Lung (tissue), 12 donors: ENCODE measurements around the gene PTPRD. TPM values are rescaled to one million over a fixed set of nuclear protein-coding genes. Genes with fewer than 3 reads are reported as not detected.

ENCODE experiments used
- ATAC-seq: fragments of 200-7000 bp; cut with Tn5 transposase; one replicate; pipeline ENCODE4 v1.9.1; 2020; ENCODE audit warnings: moderate number of reproducible peaks; ENCODE audit not compliant: insufficient read depth, low FRiP score
- DNase-seq, 3 donors: peaks; one replicate each; pipeline ENCODE4 v3.0.0-alpha.2; 2013 to 2017
- H3K27ac ChIP-seq, 2 donors: one replicate each; pipeline ENCODE4 v1.5.1; 2013; ENCODE audit warnings: mild to moderate bottlenecking in 2 of 2, moderate library complexity in 2 of 2, control low read depth in 1 of 2, inconsistent platforms in 1 of 2, low read depth in 1 of 2, low read length in 1 of 2
- H3K27me3 ChIP-seq, 3 donors: one replicate each; pipeline ENCODE4 v1.5.1; 2013; ENCODE audit warnings: low read length in 2 of 3; ENCODE audit not compliant: control insufficient read depth in 3 of 3, insufficient read depth in 3 of 3
- H3K36me3 ChIP-seq, 4 donors: one replicate each; pipeline ENCODE4 v1.5.1; 2013; ENCODE audit warnings: low read length in 4 of 4, mild to moderate bottlenecking in 1 of 4, moderate library complexity in 1 of 4; ENCODE audit not compliant: control insufficient read depth in 4 of 4, insufficient read depth in 4 of 4
- H3K4me1 ChIP-seq, 5 donors: one replicate each; pipeline ENCODE4 v1.5.1; 2013; ENCODE audit warnings: low read length in 5 of 5, mild to moderate bottlenecking in 2 of 5, moderate library complexity in 1 of 5; ENCODE audit not compliant: control insufficient read depth in 5 of 5, insufficient read depth in 5 of 5
- H3K4me3 ChIP-seq: one replicate; pipeline ENCODE4 v1.5.1; 2013; ENCODE audit warnings: mild to moderate bottlenecking, control low read depth, moderate library complexity
- H3K9ac ChIP-seq, 2 donors: one replicate each; pipeline ENCODE4 v1.5.1; 2013; ENCODE audit warnings: low read length in 2 of 2, control low read depth in 1 of 2; ENCODE audit not compliant: insufficient read depth in 1 of 2
- H3K9me3 ChIP-seq, 4 donors: one replicate each; pipeline ENCODE4 v1.5.1; 2013; ENCODE audit warnings: low read length in 3 of 4, mild to moderate bottlenecking in 1 of 4, moderate library complexity in 1 of 4; ENCODE audit not compliant: control insufficient read depth in 4 of 4, insufficient read depth in 3 of 4
- WGBS, 2 donors: extraction: QIAGEN DNeasy Blood & Tissue Kit; methylation state at CpG; one replicate each; pipeline ENCODE4 v1.1.7; 2013; 5-methylcytosine and 5-hydroxymethylcytosine counted together
- polyA plus RNA-seq, 2 donors: library from polyadenylated mRNA; stranded (reverse); fragments of 200-250 nt; gene quantifications; one replicate each; pipeline ENCODE4 v1.2.1, GENCODE V29; 2013
- total RNA-seq, 2 donors: library from RNA; depleted of rRNA in 1 of 2; stranded (reverse); fragments of >200 nt in 1 of 2; gene quantifications; one replicate each; pipeline ENCODE4 v1.2.1, GENCODE V29; 2014 to 2021
- TF ChIP-seq, protein P1 (sequence below): IDR thresholded peaks from 2 replicates; pipeline ENCODE4 v1.5.1; 2012; ENCODE audit warnings: mild to moderate bottlenecking; ENCODE audit errors: control extremely low read depth, extremely low read depth
- donor health status: control.
- donor health status: control.
- donor health status: Bipolar disorder and iron deficiency.
- donor health status: healthy.
- donor health status: DM: yes; HTN: yes; CAD: no.

Gene PTPRD
- total and polyA plus RNA-seq, 4 donors, result 1.9 to 145 (median 13.7) TPM

DNA sequence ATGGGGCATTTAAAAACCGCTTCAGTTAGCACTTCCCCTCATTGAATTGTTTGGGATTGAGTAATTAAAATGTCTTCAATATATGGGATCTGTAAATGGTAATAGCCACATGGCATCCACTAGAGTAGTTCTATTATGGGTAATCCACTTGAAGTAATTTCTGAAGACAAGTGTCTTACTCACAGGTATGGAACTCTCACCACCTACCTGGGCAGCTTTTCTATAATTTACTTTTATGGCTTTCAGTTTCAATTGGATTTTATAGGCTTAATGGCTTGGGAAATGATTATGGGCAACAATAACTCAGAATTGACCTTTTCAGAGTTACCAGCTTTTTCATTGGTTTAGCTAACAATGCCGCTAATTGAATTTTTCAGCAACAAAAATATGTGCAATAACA is 597.9 kb downstream of the PTPRD start:
- Histone ChIP-seq H3K36me3 (no peaks in the 10 kb centered on the region), H3K9ac (no peak overlapping the region), H3K27me3 (no peaks in the 10 kb centered on the region), H3K4me3 (no peak overlapping the region), H3K4me1 (no peaks in the 10 kb centered on the region), H3K27ac (no peak overlapping the region), H3K9me3 (no peaks in the 10 kb centered on the region)
- DNase-seq (no peak), ATAC-seq (no peak)
- TF ChIP-seq, protein P1, sequence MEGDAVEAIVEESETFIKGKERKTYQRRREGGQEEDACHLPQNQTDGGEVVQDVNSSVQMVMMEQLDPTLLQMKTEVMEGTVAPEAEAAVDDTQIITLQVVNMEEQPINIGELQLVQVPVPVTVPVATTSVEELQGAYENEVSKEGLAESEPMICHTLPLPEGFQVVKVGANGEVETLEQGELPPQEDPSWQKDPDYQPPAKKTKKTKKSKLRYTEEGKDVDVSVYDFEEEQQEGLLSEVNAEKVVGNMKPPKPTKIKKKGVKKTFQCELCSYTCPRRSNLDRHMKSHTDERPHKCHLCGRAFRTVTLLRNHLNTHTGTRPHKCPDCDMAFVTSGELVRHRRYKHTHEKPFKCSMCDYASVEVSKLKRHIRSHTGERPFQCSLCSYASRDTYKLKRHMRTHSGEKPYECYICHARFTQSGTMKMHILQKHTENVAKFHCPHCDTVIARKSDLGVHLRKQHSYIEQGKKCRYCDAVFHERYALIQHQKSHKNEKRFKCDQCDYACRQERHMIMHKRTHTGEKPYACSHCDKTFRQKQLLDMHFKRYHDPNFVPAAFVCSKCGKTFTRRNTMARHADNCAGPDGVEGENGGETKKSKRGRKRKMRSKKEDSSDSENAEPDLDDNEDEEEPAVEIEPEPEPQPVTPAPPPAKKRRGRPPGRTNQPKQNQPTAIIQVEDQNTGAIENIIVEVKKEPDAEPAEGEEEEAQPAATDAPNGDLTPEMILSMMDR, result no peak
- WGBS, 2 donors, result 80 to 92% methylated on average over 2 of the region's 2 CpGs

DNA sequence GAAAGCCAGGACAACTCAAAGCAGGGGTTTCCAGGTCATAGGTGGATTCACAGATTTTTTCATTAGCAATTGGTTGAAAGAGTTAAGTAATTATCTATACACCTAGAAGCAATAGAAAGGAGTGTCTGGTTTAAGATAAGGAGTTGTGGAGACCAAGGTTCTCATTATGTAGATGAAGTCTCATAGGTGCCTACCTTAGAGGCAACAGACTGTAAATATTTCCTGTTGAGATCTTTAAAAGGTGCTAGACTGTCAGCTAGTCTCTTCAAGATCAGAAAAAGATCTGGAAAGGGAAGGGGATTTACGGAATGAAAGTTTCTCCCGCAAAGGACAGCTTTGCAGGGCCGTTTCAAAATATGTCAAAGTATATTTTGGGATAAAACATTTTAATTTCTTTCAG is 603.4 kb downstream of the PTPRD start:
- no peak overlapping the region for H3K4me3 ChIP-seq
- 87 to 90% methylated on average over 3 of the region's 3 CpGs for WGBS, 2 donors
- H3K9ac ChIP-seq, result no peak overlapping the region
- no peak for DNase-seq
- peaks cover 0 to 6% (median 0%) of the 10 kb centered on the region in 5 donors for H3K4me1 ChIP-seq
- TF ChIP-seq, protein P1, result no peak
- no peaks in the 10 kb centered on the region for H3K27me3 ChIP-seq
- no peak for ATAC-seq
- no peaks in the 10 kb centered on the region for H3K36me3 ChIP-seq
- no peaks in the 10 kb centered on the region for H3K9me3 ChIP-seq
- no peak overlapping the region for H3K27ac ChIP-seq

GRCh38 chr9:10008101-10008799 is 604.6 kb downstream of the PTPRD start:
- ATAC-seq (no peak), DNase-seq (no peak)
- no peaks in the 10 kb centered on the region for H3K27me3 ChIP-seq
- no peak overlapping the region for H3K4me3 ChIP-seq
- H3K27ac ChIP-seq, result no peak overlapping the region
- no peaks in the 10 kb centered on the region for H3K9me3 ChIP-seq
- TF ChIP-seq, protein P1, result no peak
- H3K4me1 ChIP-seq, result peaks cover 0 to 6% (median 0%) of the 10 kb centered on the region in 5 donors
- H3K36me3 ChIP-seq, result no peaks in the 10 kb centered on the region
- H3K9ac ChIP-seq, result no peak overlapping the region
- 0 to 84% methylated on average over 1 of the region's 1 CpG for WGBS, 2 donors

- H3K27me3 ChIP-seq, result no peaks in the 10 kb centered on the region
- TF ChIP-seq, protein P1, result no peak
- ATAC-seq (no peak), DNase-seq (no peak)
- H3K9ac ChIP-seq, result no peak overlapping the region
- WGBS, 2 donors, result 89 to 91% methylated on average over 5 of the region's 5 CpGs
- no peaks in the 10 kb centered on the region for H3K36me3 ChIP-seq
- H3K4me1 ChIP-seq, result peaks cover 0 to 6% (median 0%) of the 10 kb centered on the region in 5 donors
- H3K27ac ChIP-seq, result no peak overlapping the region
- H3K9me3 ChIP-seq, result no peaks in the 10 kb centered on the region
- no peak overlapping the region for H3K4me3 ChIP-seq
Measured at GRCh38 chr9:10007356-10007755, 605.4 kb downstream of the PTPRD start.
